GM21717 (cell line): ENCODE results near the gene FHIT.
A peak's percentile ranks its signal among the peaks of the same experiment; 100 is the strongest.

Source experiments
- ATAC-seq: cut with Tn5 transposase; IDR thresholded peaks from one replicate; pipeline ENCODE4 v1.9.1; 2021; ENCODE audit warnings: mild to moderate bottlenecking, moderate library complexity; ENCODE audit not compliant: unreplicated experiment

The FHIT gene

GRCh38 chr3:61172684-61173083, 78.6 kb downstream of the FHIT start:
- no peak for ATAC-seq

- ATAC-seq = no peak
Observed at GRCh38 chr3:61172203-61172602, 79.0 kb downstream of the FHIT start.

- ATAC-seq = no peak
Observed at GRCh38 chr3:61169621-61170251, 81.5 kb downstream of the FHIT start.

- no peak for ATAC-seq
Observed at GRCh38 chr3:61168286-61168685, 83.0 kb downstream of the FHIT start.

GRCh38 chr3:61162965-61163364, 88.3 kb downstream of the FHIT start:
- ATAC-seq = no peak

- no peak for ATAC-seq
Observed at GRCh38 chr3:61158667-61159066, 92.6 kb downstream of the FHIT start.

GRCh38 chr3:61158216-61158615, 93.0 kb downstream of the FHIT start:
- no peak for ATAC-seq

GRCh38 chr3:61157414-61157813, 93.8 kb downstream of the FHIT start:
- peak; percentile 82 for ATAC-seq

GRCh38 chr3:61155701-61156292, 95.5 kb downstream of the FHIT start:
- ATAC-seq = no peak

GRCh38 chr3:61154457-61155198, 96.6 kb downstream of the FHIT start:
- no peak for ATAC-seq

GRCh38 chr3:61152071-61152470, 99.2 kb downstream of the FHIT start:
- ATAC-seq = no peak

GRCh38 chr3:61149236-61149635, 102.0 kb downstream of the FHIT start:
- ATAC-seq = no peak

- ATAC-seq = peak; percentile 69
Observed at GRCh38 chr3:61146010-61146890, 105.0 kb downstream of the FHIT start.

GRCh38 chr3:61141697-61142096, 109.6 kb downstream of the FHIT start:
- no peak for ATAC-seq

GRCh38 chr3:61141227-61141626, 110.0 kb downstream of the FHIT start:
- ATAC-seq = no peak

GRCh38 chr3:61139686-61140085, 111.6 kb downstream of the FHIT start:
- no peak for ATAC-seq

GRCh38 chr3:61138401-61138800, 112.9 kb downstream of the FHIT start:
- no peak for ATAC-seq

- no peak for ATAC-seq
Observed at GRCh38 chr3:61136191-61136590, 115.1 kb downstream of the FHIT start.

GRCh38 chr3:61134532-61134931, 116.7 kb downstream of the FHIT start:
- no peak for ATAC-seq

- ATAC-seq = peak; percentile 82
Observed at GRCh38 chr3:61132062-61132461, 119.2 kb downstream of the FHIT start.

GRCh38 chr3:61118830-61119229, 132.4 kb downstream of the FHIT start:
- ATAC-seq = no peak
